ENCODE results near the gene GPC5.

Gene GPC5

DNA sequence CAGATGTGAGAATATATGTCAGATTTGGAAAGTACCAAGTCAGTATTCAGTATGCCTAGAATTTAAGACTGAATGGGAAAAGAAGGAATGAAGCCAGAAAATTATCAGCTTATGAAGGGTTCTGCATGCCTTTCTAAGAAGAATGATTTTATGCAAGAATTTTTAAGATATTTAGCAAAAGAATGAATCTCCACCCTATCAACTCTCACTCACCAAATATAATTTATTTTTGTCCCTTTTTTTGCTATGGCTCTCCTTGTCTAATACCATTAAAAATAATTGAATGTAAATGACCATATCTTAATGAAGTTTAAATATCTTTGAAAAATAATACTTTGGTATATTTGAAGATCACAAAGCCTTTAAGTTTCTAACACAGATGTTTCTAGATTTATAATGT lies 1215.5 kb downstream of the GPC5 start:
- TF ChIP-seq REST (IDR thresholded peaks at IDR 0.05; ENCODE audit: insufficient read depth in 1 of 2, low read depth in 2 of 2, low read length in 2 of 2) (no peak), TAF1 (IDR thresholded peaks at IDR 0.05; ENCODE audit: borderline replicate concordance, insufficient read depth, low read length) (no peak), FOXP2 (optimal IDR thresholded peaks at IDR 0.05; ENCODE audit: borderline replicate concordance, extremely low read depth, extremely low read length, insufficient read depth) (no peak), POLR2AphosphoS5 (IDR thresholded peaks at IDR 0.05; ENCODE audit: low read depth, low read length) (no peak), SIN3A (IDR thresholded peaks at IDR 0.05; ENCODE audit: borderline replicate concordance, insufficient read depth, low read length) (no peak)

GRCh38 chr13:92621985-92622384 lies 1223.6 kb downstream of the GPC5 start:
- no peak for TF ChIP-seq POLR2AphosphoS5 (IDR thresholded peaks at IDR 0.05; ENCODE audit: low read depth, low read length)
- no peak for TF ChIP-seq TAF1 (IDR thresholded peaks at IDR 0.05; ENCODE audit: borderline replicate concordance, insufficient read depth, low read length)
- no peak for TF ChIP-seq REST (IDR thresholded peaks at IDR 0.05; ENCODE audit: insufficient read depth in 1 of 2, low read depth in 2 of 2, low read length in 2 of 2)
- no peak for TF ChIP-seq FOXP2 (optimal IDR thresholded peaks at IDR 0.05; ENCODE audit: borderline replicate concordance, extremely low read depth, extremely low read length, insufficient read depth)
- no peak for TF ChIP-seq SIN3A (IDR thresholded peaks at IDR 0.05; ENCODE audit: borderline replicate concordance, insufficient read depth, low read length)

GRCh38 chr13:92622905-92623304 lies 1224.5 kb downstream of the GPC5 start:
- no peak for TF ChIP-seq POLR2AphosphoS5 (IDR thresholded peaks at IDR 0.05; ENCODE audit: low read depth, low read length)
- no peak for TF ChIP-seq TAF1 (IDR thresholded peaks at IDR 0.05; ENCODE audit: borderline replicate concordance, insufficient read depth, low read length)
- TF ChIP-seq FOXP2 (optimal IDR thresholded peaks at IDR 0.05; ENCODE audit: borderline replicate concordance, extremely low read depth, extremely low read length, insufficient read depth): no peak
- TF ChIP-seq SIN3A (IDR thresholded peaks at IDR 0.05; ENCODE audit: borderline replicate concordance, insufficient read depth, low read length): no peak
- TF ChIP-seq REST (IDR thresholded peaks at IDR 0.05; ENCODE audit: insufficient read depth in 1 of 2, low read depth in 2 of 2, low read length in 2 of 2): no peak

DNA sequence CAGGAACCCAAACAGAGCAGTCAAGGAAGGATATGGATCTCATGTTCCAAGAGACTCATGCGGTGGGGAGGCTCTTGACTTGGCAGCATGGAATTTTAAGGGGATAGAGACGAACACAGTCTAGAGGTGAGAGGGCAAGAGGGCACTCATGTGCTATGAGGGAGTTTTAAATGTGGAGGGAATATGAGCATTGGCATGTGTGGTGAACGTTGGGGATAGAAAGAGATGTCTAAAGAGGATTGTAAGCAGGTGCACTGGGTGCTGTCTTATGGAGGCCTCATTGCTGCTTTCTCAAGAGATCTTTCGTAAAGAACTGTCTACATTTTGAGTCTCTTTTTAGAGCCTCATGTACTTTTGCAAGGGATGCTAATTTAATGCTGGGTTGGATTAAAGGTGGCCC lies 1227.9 kb downstream of the GPC5 start:
- no peak for TF ChIP-seq POLR2AphosphoS5 (IDR thresholded peaks at IDR 0.05; ENCODE audit: low read depth, low read length)
- TF ChIP-seq SIN3A (IDR thresholded peaks at IDR 0.05; ENCODE audit: borderline replicate concordance, insufficient read depth, low read length): no peak
- TF ChIP-seq TAF1 (IDR thresholded peaks at IDR 0.05; ENCODE audit: borderline replicate concordance, insufficient read depth, low read length): no peak
- no peak for TF ChIP-seq FOXP2 (optimal IDR thresholded peaks at IDR 0.05; ENCODE audit: borderline replicate concordance, extremely low read depth, extremely low read length, insufficient read depth)
- no peak for TF ChIP-seq REST (IDR thresholded peaks at IDR 0.05; ENCODE audit: insufficient read depth in 1 of 2, low read depth in 2 of 2, low read length in 2 of 2)

DNA sequence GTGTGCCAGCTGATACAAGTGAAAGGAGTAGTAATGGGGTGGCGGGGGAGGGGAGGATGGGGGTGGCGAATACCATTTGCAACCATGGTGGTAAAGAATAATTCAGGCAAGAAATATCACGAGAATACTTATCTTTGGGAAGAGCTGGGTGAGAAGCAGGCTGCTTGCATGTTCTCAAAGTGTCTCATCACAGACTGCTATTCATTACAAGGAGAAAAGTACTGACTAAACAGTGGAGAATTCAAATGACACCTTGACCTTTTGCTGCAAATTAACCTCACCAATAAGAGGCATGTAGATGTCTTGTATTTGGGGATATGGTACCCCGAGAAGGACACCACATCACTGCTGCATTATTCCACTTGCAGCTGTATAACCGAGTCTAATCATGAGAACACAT lies 1242.5 kb downstream of the GPC5 start:
- TF ChIP-seq FOXP2 (optimal IDR thresholded peaks at IDR 0.05; ENCODE audit: borderline replicate concordance, extremely low read depth, extremely low read length, insufficient read depth) (no peak), REST (IDR thresholded peaks at IDR 0.05; ENCODE audit: insufficient read depth in 1 of 2, low read depth in 2 of 2, low read length in 2 of 2) (no peak), SIN3A (IDR thresholded peaks at IDR 0.05; ENCODE audit: borderline replicate concordance, insufficient read depth, low read length) (no peak), TAF1 (IDR thresholded peaks at IDR 0.05; ENCODE audit: borderline replicate concordance, insufficient read depth, low read length) (no peak), POLR2AphosphoS5 (IDR thresholded peaks at IDR 0.05; ENCODE audit: low read depth, low read length) (no peak)

Measured in PFSK-1 (cell line).